Medulla oblongata (tissue), 1 donor: ENCODE results near the gene YPEL4.

ENCODE experiments used
- DNase-seq: peaks from one replicate; pipeline ENCODE4 v3.0.0-alpha.2; 2015; ENCODE audit errors: extremely low spot score

YPEL4 gene

DNA sequence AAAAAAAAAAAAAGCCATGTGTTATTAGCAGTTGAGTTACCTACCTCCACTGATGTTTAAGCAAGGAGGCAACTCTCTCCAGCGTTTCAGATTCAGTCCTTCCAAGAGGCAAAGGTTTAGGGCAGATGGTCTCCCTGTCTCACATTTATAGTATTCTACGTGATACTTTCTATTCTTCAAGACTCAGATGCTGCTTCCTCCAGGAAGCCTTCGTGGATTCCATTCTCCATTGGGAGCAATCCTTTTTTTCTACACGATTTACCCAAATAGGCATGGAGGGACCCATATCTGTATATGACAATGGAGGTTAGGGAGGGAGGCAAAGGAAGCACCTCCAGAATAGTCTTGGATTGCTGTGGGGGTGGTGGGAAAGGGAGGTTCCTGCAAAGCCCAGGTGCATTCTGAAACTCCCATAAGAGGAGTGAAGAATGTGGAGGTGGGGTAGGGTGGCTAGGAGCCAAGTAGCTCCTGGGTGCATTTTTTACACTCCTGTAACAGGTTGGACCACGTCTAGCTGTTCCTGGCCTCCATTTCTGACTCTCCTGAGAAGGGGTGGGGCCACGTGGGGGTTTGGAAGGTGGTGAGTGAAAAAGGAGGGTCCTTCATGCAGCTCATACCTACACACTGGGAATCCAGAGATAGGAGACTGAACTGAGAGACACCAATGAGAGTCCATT is 16.2 kb downstream of the YPEL4 start:
- no peak for DNase-seq

GRCh38 chr11:57632116-57632515 is 17.6 kb downstream of the YPEL4 start:
- no peak for DNase-seq

GRCh38 chr11:57630171-57630570 is 19.5 kb downstream of the YPEL4 start:
- DNase-seq = no peak

DNA sequence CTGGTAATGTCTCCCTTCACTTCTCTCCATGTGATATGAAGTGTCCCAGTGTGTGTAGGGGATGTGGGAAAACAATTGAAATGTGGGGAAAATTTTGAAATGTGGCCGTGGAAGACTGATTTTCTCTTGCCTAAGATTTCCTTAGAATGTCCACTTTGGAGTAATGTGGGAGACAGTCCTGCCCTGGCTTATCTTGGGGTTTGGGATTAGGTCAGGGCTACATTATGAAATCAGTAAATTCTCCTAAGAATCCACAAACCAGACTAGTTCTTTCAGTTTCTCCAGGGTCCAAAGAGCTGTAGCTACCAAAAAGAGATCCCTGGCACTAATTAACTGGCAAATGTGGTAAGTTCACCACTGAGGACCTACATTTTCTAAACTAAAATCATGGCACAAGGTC is 22.8 kb downstream of the YPEL4 start:
- no peak for DNase-seq

DNA sequence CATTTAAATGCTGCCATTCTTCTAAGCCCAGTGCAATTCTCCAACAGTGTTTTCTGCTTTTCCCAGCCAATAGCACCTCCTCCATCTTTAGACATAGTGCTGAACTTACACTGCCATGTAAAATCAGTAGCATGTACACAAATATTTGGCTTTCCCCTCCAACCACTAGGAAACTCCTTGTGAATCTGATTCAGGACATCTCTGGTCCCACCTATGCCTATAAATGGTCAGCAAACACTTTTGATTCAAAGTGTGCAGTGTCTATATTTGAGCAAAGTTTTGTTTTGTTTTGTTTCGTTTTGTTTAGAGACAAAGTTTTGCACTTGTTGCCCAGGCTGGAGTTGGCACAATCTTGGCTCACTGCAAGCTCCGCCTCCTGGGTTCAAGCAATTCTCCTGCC is 24.8 kb downstream of the YPEL4 start:
- DNase-seq = no peak

DNA sequence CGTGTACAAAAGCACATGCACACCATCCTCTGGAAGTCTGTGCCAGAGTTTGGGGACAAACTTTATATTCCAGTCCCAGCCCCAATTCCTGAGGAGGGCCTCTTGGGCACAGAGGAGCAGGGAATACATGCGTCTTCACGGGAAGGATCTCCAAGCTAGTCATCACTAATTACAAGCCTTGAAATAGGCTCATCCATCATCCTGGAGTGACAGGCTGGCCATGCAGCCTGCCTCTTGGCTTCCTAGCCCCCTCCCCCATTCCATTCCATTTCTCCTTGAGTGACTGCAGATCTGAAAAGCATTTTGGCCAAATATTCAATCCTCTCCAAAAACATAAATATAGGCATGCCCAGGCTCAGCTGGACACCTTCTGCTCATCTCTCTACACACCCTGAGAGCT is 27.4 kb downstream of the YPEL4 start:
- DNase-seq = no peak

DNA sequence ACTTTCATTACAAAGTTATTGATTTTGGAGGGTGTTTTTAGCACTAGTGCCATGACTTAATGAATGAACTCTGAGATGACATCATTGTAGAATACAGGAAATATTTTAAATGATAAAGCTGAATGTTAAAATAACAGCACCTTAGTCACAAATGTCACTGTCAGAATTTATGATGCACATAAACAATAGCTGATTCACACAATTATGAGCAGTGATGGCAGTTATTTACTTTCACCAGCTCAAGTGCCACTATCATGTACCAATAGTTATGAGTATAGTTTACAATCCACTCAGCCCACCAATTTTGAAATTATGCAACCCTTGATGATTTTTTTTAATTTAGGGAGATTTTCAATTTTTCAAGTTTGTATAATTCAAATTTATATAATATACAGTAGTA is 29.2 kb downstream of the YPEL4 start:
- no peak for DNase-seq

GRCh38 chr11:57619331-57619730 is 30.4 kb downstream of the YPEL4 start:
- no peak for DNase-seq

GRCh38 chr11:57618438-57618837 is 31.3 kb downstream of the YPEL4 start:
- DNase-seq = no peak

- DNase-seq = no peak
Observed at GRCh38 chr11:57616595-57616994, 33.1 kb downstream of the YPEL4 start.

GRCh38 chr11:57615308-57615707 is 34.4 kb downstream of the YPEL4 start:
- no peak for DNase-seq

DNA sequence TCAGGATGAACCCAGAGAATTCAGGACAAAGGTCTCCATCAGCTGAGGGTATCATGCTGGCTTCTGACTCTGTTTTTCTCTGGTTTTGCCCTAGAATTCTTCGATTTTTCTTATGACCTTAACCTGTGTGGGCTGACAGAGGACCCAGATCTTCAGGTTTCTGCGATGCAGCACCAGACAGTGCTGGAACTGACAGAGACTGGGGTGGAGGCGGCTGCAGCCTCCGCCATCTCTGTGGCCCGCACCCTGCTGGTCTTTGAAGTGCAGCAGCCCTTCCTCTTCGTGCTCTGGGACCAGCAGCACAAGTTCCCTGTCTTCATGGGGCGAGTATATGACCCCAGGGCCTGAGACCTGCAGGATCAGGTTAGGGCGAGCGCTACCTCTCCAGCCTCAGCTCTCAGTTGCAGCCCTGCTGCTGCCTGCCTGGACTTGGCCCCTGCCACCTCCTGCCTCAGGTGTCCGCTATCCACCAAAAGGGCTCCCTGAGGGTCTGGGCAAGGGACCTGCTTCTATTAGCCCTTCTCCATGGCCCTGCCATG is 35.4 kb downstream of the YPEL4 start:
- DNase-seq = no peak

- no peak for DNase-seq
Observed at GRCh38 chr11:57610170-57610569, 39.5 kb downstream of the YPEL4 start.

GRCh38 chr11:57605028-57605420 is 44.7 kb downstream of the YPEL4 start:
- DNase-seq = no peak

GRCh38 chr11:57604296-57605027 is 45.2 kb downstream of the YPEL4 start:
- DNase-seq = no peak

GRCh38 chr11:57601297-57601696 is 48.4 kb downstream of the YPEL4 start:
- no peak for DNase-seq

- no peak for DNase-seq
Observed at GRCh38 chr11:57599381-57599780, 50.3 kb downstream of the YPEL4 start.

- no peak for DNase-seq
Observed at GRCh38 chr11:57598831-57599155, 50.9 kb downstream of the YPEL4 start.

DNA sequence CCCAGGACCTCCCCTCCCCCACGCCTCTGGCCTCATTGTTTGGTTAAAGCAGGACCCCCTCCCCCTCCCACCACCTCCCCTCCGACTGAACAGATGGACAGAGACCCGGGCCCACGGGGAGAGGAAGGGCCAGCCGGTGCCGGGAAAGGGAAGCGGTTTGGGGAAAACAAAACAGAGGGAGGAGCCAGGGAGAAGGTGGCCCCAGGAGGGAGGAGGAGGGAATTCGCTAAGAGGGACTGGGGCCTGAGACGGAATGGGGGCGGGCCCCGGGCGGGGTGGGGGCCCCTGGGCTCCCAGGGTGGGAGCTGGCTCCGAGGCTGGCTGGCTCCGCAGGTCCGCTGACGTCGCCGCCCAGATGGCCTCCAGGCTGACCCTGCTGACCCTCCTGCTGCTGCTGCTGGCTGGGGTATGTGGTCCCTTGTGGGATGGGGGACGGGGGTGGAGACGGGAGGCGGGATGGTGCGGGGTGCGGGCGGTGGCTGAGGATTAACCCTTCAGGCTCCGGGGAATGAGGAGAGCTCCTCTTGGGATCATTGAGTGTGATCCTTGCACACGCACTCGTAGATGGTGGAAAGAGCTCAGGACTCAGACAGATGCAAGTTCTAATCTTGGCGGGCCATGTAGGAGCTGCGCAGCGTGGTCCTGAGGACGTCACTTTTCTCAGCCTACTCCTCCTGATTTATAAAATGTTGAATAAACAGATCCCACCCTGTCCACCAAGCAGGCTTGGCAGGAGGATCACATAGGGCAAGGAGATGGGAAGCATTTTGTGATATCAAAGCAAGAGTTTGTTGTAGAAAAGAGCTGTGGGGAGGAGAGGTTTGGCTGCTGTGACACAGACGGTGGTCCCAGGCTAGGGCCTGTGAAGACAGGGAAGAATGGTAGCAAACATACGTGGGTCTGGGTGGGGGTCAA is 51.5 kb downstream of the YPEL4 start:
- peak; percentile 64 for DNase-seq

GRCh38 chr11:57597461-57597915 is 52.2 kb downstream of the YPEL4 start, which contains the start of gene SERPING1:
Gene SERPING1, plus strand, starts transcription at chr11:57597685. Its CDS starts 586 bp downstream, at chr11:57598271.
- peak; percentile 30 for DNase-seq

GRCh38 chr11:57596266-57596885 is 53.3 kb downstream of the YPEL4 start:
- no peak for DNase-seq
